GM18909 (cell line): ENCODE measurements around the gene PPP1R14C.
"Not testable (repeated sequence)": the region's sequence is repeated elsewhere in the genome, so short reads cannot be mapped to it uniquely, and the experiment has no call there.

ENCODE experiments used
- ATAC-seq: cut with Tn5 transposase; IDR thresholded peaks from one replicate; pipeline ENCODE4 v1.9.1; 2021; ENCODE audit warnings: mild to moderate bottlenecking; ENCODE audit not compliant: unreplicated experiment, poor library complexity

PPP1R14C gene

DNA sequence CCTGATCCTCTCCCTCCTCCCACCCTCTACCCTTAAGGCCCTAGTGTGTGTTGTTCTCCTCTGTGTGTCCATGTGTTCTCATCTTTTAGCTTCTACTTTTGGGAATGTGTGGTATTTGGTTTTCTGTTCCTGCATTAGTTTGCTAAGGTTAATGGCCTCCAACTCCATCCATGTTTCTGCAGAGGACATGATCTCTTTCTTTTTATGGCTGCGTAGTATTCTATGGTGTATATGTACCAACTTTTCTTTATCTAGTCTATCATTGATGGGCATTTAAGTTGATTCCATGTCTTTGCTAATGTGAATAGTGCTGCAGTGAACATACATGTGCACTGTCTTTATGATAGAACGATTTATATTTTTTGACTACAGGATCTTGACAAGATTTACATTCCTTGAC, 44.6 kb downstream of the PPP1R14C start:
- ATAC-seq = not testable (repeated sequence)

DNA sequence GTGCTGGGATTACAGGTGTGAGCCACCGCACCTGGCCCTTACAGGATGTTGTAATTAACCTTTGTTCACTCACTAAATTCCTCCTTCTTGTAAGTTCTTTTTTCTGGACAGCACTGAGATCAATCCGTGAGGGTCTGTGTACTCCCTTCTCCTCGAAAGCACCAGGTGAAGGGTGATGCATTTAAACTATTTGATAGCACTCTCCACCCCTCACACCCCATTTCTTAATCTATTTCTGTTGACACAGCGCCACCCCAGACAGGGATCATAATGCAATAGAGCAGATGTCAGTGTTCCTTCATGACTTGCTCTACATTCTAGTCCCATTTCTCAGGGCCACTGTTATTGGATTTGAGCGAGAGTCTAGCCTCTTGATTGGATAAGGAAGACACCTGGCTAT, 46.3 kb downstream of the PPP1R14C start:
- ATAC-seq = no peak

DNA sequence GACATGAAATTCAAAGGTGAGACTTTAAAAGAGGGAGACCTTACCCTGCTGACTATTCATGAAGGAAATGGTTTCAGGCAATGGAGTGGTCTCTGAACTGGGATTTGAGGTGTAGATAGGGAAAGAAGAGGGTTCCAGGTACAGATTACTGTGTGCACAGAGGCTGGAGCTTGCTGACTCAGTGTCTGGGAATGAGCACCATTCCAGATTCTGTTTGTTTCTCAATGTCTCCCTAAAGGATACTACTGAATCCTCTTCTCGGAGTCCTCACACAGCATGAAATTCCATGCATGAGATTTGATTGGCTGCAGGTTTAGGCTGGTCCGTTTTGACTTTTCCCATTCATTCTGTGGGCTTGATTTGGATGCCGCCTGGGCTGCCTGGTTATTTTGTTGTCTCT, 49.0 kb downstream of the PPP1R14C start:
- ATAC-seq = no peak

DNA sequence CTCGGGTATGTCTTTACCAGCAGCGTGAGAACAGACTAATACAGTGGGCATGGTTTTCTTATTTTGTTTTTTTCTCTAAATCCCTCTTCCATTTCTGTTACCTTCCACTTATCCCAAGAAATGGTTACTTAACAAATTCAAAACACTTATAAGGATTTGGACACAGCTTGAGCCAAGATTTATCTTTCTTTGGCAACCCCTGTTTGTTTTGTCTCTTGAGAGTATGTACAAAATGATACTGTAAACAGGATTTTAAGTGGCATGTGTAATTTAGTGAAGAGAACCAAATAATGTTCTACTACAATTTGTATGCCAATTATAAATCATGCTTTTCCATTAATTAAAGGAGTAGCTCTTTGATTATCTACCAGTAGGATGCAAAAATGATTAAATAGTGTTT, 51.4 kb downstream of the PPP1R14C start:
- no peak for ATAC-seq

DNA sequence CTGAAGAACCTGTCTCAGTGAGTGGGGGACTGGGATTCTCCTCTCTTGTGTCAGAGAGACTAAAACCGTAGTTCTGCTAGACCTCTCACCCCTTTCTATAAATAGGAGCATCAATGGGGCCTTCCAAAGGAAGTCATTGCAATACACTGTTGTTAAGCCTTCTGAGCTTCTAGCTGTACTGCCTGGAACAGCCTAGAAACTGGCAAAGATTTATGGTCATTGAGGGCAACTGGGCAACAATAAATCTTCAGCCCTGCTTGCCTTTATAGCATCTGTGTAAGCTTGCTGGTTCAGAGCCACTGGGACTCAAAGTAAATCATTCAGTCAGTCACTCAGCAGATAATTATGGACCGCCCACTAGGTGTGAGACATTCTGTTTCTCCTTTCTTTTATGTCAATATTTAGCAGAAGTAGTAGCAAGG, 53.2 kb downstream of the PPP1R14C start:
- ATAC-seq = no peak

DNA sequence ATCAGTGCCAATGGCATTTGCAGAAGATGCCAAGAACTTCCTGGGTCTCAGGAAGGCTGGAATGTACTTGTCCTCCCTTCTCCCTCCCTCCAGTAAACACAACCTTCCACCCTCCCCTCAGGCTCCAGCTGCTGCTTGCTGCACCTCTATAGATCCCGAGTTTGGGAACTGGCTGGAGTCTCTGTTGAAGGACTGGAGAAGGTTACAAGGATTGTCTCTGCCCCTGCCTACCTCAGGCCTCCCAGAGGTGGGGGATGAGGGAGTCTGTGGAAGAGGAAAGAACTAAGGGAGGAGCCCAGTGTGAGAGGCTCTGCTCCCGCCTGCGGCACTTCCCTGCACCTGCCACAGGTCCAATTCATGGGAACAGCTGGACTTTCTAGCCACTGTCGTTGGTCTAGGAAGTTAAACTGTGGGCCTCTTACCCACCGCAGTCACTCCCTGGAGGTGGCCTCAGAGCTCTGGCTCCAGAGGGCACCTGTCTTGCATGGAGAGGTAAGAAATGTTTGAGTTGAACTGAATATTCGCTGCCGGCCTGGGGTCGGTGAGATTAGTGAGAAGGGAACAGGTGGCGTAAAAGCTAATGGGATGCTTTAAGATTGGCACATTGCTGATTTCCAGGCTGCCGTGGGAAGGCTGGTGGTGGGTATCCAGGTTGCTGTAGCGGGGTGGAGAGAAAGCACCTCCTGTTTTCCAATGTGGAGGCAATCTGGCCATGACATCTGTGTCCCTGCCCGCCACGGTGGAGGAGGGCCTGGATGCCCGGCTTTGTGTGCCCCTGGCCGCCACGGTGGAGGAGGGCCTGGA, 54.3 kb downstream of the PPP1R14C start:
- no peak for ATAC-seq

DNA sequence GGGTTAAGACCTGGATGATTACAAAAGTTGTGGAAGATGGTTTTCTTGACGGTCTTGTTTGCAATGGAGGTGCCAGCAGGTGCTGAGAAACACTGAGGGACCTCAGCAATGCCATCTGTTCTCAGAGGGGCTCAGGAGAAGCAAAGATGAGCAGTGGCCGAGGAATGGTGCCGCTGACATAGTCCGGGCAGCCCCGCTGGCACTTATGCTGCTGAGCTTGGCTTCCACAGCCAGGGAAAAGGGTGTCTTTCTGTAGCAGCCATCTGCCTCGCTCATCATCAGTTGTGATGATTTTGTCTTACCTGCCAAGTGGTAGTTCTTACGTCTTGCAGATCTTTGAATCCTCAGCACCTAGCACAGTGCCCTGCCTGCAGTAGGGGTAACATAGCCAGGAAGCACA, 55.7 kb downstream of the PPP1R14C start:
- no peak for ATAC-seq

DNA sequence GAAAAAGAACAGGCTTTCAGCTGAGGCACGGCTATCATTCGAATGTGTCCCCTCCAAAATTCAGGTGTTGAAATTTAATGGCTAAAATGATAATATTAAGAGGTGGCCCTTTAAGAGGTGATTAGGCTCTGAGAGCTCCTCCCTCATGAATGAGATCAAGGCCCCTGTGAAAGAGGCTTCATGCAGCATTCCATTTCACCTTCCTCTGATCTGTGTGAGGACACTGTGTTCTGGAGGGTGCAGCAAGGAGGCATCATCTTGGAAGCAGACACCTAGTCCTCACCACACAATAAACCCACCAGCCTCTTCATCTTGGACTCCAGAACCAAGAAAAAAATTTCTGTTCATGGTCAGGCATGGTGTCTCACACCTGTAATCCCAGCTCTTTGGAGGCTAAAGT, 56.4 kb downstream of the PPP1R14C start:
- no peak for ATAC-seq

DNA sequence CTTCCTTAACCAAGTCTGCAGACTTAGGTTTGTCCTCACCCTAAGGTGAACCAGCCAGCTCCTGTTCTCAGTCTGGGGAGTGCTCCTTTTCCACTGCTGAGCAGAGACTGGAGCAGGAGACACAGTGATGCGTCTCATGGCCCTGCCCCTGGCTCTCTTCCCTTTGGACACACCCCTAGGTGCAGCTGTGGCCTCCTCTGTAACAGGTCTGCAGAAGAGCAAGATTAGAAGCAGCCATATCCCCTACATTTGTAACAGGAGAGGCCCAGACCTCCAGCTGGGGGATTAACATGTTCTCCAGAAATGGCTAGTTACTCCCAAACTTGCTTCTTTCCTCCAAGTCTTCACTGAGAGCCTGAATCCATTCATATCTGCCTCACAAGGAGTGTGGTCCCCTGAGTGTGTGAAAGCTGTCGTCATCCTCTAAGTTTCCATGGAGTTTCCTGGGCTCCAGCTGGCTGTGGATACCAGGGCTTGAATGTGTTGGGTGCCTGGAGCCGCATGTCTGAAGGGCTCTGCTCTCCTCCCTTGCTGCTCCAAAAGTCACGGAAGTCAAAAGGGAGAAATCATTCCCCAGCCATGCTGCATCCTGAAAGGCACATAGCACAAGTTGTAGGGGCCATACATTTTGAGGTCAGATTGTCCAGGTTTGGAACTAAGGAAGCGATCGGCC, 57.7 kb downstream of the PPP1R14C start:
- no peak for ATAC-seq

DNA sequence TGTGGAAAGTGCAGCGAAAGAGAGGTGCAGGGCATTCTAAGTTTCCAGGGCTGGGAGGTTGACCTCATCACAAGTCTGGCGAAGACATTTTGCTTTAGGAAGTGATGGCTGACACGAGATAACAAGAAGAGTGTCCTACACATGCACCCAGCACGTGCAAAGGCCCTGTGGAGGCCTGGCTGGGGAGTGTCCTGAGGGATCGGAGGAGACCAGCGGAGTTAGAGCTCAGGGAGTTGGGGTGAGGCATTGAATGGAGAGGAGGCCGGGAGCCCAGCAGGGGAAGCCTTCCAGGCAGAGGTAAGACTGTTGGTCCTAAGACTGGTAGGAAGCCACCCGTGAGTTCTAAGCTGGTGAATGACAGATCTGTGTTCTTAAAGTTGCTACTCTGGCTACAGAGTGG, 58.4 kb downstream of the PPP1R14C start:
- no peak for ATAC-seq

DNA sequence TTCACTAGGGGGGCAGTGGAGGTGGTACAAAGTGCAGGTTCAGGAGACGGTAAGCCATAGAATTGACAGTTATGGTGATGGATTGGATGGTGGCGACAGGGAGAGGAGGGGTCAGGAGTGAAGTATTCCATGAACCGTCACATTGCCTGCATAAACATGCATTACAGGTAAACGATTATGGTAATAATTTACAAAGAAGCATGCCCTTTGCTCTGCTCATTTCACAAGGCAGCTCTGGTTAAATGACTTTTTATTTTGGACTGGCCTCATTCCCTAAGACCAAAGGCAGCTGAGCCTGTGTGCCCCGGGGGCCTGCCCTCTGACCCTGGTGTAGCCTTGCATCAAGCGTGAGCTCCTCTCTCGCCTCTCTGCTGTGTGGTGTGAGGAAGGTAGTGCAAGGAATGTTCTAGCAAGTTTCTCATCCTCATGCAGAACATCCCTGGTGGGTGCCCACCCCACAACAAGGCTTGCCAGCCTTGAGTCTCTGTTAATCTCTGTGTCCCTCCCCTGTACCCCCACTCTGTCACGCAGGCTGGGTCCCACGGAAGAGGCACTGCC, 59.0 kb downstream of the PPP1R14C start:
- no peak for ATAC-seq

DNA sequence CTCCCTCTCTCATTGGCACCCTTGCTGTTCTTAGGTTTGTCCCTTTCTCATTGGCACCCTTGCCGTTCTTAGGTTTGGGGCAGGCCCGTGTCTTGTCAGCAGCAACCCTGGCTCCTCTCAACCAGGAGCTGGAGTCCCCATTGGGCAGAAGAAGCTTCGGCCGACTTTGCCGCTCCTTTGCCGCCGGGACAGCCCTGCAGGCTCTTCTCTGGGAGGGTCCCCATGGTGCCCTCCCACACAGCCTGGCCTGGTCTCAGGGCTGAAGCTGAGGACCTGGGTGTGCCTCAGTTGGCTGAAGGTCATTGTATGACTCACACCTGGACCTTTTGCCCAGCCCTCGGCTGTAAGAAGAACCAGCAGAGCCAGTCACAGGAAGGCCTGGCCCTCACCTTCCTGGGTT, 59.6 kb downstream of the PPP1R14C start:
- ATAC-seq = no peak

DNA sequence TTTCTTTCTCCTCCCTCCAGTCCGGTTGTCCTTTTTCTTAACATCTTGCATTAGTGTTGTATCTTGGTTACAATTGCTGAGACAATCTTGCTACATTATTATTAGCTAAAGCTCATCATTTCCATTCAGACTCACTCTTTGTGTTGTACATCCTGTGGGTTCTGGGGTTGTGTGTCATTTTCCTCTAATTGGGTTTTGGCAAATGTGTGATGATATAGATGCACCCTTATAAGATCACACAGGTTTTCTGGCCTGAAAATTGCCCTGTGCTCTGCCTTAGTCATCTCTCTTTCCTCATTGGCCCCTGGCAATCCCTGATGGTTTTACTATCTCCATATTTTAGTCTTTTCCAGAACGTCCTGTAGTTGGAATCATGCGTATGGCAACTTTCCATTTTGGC, 60.1 kb downstream of the PPP1R14C start:
- ATAC-seq = no peak

DNA sequence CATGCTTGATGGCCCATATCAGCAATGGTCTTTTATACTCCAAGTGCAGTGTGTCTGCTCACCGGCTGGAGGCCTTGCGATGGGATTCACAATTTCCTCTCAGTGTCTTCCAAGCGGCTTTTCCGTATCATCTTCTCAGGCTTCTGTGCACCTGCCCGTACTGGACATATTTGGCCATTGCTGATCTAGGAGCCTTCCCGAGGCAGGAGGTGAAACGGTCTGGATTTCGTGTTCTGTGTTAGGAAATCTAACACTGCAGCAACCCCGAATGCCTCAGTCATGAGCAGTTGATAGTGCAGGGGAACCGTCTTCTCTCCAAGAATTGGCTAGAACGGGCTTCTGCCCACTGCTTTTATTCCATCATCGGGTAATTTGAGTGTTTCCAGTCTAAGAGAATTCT, 60.5 kb downstream of the PPP1R14C start:
- no peak for ATAC-seq

DNA sequence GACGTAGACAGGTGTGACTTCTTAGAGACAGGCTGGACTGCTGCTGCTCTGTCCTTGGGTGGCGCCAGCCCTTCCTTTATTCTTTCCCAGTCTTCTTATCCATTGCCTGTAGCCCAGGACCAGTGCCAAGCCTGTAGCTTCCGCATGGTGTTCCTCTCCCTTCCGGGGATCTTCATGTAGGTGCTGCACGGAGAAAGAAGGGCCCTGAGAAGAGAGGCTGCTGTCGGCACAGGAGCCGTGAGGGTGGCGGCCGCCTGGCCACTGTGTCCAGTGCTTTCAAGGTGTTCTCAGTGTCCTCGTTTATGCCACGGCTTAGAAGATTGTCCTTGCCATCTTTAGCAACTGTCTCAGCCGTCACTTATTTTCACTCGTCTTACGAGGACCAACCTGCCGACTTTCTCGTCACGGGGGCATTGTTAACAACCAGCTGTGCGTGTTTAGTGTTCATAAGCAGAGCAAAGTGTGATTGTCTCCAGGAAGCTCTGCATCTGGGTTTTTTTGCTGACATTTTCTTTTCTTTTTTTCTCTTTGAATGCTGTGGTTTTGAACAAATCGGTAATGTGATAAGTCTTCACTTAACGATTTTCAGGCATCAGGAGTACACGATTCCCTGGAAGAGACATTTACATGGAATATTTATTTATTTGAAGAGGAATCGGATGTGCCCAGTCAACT, 61.2 kb downstream of the PPP1R14C start:
- no peak for ATAC-seq

DNA sequence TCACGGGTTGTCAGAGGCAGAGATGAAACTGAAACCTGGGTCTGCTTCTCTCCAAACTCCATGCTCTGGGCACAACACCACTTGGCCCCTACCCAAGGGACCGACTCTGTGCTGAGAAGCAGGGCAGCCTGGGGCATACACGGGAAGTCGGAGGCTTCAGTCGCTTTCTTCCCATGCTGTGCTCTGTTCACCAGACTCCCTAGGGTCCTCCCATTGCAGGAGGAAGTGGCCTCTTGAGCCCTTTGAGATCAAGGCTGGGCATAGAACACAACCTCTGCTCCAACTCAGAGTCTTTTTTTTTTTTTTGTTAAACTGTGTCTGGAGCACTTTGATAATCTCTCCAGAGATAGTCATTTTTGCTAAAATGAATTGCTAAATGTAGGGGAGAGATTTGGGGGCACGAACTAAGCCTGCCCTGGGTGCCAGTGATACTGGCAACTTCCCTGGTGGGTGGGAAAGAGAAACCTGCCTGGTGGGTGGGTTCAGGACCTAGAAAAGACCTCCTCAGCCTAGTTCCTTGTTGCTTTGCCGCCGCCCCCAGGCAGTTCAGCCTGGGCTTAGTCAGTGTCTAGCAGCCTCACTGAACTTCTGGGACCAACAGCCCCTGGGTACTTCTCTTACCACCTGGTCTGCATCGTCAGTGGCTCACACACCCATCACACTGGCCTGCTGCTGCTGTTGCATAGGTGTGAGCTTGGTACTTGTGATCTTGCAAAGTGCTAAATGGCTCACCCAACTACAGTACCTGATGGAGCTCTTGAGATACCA, 62.0 kb downstream of the PPP1R14C start:
- ATAC-seq = no peak

DNA sequence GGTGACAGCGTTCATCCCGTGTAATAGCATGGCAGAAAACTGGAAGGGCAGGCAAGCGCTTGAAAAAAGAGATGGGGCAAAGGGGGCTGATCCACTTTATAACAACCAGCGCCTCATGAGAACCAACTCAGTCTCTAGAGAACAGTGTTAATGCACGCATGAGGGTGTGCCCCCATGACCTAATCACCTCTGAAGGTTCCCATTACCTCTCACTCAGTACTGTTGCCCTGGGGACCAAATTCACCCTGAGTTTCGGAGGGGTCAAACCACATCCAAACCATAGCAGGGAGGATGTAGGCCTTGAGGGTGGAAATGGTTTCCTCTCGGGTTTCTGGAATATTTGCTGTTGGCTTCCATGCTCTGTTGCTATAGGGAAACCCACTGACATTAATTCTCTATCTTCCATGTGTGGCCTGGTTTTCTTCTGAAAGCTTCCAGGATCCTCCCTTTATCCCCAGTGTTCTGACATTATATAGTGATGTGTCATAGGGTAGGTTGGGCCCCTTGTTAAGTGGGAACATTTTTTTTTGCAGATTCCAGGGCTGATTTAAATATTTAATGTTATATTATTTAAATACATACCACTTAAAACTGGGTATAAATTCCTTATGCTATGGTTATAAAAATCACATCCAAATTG, 65.2 kb downstream of the PPP1R14C start:
- ATAC-seq = no peak

DNA sequence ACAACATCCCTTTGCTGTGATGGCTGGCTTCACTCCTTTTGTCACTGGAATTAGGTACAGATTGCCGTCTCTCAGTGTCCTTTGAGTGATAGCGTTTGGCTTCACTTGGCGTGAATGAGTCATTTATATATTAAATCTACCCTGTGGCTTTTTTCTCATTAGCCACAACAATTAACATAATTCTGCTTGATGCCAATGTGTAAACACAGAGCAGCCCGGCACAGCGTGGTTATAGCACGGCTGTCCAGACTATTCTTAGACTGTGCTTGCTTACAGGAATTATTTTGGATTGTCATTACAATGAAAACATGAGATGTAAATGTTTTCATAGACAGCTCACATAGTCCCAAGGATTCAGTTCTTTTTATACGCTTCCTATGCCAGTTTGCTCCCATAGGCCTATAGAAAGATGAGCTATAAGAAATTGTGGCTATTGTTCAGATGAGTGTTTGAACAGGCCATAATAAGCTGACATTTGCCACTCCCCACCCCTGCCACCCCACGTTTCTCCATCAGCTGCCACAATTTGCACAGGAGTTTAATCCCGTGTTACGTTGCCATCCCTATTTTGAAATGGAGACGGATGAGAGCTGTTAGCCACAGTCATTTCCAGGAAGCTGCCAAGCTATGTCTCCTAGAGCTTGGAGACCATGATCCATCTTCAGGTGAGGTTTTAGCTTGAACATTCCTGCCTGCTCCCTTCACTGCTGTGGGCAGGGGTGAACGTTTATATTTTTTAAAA, 65.9 kb downstream of the PPP1R14C start:
- no peak for ATAC-seq

DNA sequence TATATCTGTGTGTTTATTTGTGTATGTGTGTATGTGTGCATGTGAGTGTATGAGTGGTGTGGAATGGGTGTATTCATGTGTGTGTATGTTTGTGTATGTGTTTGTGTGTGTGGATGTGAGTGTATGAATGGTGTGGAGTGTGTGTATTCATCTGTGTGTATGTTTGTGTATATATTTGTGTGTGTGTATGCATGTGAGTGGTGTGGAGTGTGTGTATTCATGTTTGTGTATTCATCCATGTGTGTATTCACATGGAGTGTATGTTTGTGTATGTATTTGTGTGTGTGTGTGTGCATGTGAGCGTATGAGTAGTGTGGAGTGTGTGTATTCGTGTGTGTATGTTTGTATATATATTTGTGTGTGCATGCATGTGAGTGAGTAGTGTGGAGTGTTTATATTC, 66.6 kb downstream of the PPP1R14C start:
- no peak for ATAC-seq
